GM19395 (cell line): Measurements from ENCODE around the gene ZNF516.

Experiments
- ATAC-seq: cut with Tn5 transposase; IDR thresholded peaks from one replicate; pipeline ENCODE4 v1.9.1; 2021; ENCODE audit warnings: mild to moderate bottlenecking, moderate library complexity; ENCODE audit not compliant: unreplicated experiment

The ZNF516 gene

DNA sequence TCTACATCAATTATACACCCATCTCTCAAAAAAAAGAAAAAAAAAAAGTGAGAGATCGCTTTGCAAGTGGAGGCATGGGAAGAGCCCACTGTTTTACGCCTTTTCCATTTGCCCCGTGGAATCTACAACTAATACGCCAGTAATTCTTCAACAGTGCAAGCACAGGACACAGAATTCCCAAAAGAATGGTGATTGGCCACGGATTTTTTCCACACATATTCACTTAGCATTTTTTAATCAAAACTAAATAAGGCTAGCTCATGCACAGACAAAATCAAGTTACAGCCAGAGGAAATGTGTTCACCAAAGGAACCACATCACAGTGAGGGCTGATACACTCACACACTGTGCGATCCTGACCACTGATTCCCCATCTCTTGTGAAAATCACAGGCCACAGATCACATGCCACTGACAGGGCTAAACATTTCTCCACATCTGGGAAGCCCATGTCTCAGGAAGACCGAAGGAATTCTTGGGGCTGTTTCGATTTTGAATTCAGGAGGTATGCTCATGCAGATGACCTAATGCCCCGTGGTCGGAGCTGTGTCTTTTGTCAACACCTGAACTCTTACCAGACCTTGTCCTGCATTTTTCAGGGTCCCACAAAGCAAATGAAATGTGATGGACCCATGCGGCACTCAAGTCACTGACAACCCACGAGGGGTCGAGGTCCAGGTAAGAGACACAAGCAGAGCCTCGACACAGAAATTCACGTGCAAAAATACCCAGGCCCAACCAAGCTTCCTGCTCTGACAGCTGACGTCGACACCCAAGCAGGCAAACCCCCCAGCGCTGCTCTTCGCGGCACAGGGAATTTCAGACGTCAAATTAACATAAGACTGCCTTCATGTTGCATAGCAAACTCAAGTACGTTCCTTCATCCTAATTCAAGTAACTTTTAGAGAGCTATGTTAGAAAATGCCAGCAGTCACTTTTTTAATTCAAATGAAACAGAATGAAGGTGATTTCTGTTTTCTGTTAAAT is 69.6 kb downstream of the ZNF516 start:
- ATAC-seq: no peak

DNA sequence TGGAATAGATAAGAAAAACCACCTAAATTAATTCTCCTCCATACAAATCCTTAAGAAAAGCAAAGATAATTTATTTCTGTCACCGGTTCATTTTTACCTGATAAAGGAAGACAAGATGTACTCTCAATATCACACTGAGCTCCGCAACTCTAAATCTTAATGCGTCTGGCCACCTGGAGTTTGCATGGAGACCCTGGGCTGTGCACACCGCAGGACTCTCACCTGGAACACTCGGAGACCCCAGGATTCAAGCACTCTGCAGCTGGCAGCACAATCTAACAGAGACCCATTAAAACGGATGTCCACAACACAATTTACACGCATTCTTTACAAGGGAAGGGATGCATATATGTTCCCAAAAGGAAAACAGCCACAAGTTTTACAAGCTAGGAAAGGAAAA is 72.2 kb downstream of the ZNF516 start:
- ATAC-seq: no peak

DNA sequence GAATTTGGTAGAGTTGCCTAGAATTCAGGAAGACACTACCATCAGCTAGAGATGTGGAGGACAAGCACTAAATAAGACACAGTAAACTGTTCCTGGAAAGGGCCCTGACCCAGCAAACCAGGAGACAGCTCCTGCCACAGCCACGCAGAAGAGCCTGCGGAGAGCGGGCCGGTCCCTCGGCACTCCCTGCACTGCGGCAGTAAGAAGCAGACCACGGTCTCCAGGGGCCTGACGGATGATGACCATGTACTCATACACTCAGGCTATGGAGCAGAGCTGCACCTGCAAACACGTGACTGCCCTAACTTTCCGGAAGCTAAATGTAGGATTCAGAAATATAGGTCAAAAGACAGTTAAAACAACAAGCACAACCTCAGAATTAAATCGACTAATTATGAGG is 72.9 kb downstream of the ZNF516 start:
- no peak for ATAC-seq

DNA sequence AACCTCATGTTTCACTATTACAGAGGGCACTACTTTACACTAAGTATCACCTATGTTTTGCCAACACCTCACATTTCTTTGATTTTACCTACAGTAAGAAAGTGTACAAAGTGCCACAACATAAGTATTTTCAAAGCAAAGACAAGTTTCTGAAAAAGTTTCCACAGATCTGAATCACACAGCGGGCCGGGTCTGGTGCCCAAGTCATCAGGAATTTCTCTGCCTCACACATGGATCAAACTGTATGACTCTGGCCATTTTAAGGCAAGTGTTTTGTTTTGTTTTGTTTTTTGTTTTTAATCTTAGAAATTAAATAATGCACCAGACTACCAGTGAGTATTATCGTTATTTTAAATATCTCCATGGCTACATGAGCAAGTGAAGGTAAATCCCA is 73.4 kb downstream of the ZNF516 start:
- no peak for ATAC-seq

DNA sequence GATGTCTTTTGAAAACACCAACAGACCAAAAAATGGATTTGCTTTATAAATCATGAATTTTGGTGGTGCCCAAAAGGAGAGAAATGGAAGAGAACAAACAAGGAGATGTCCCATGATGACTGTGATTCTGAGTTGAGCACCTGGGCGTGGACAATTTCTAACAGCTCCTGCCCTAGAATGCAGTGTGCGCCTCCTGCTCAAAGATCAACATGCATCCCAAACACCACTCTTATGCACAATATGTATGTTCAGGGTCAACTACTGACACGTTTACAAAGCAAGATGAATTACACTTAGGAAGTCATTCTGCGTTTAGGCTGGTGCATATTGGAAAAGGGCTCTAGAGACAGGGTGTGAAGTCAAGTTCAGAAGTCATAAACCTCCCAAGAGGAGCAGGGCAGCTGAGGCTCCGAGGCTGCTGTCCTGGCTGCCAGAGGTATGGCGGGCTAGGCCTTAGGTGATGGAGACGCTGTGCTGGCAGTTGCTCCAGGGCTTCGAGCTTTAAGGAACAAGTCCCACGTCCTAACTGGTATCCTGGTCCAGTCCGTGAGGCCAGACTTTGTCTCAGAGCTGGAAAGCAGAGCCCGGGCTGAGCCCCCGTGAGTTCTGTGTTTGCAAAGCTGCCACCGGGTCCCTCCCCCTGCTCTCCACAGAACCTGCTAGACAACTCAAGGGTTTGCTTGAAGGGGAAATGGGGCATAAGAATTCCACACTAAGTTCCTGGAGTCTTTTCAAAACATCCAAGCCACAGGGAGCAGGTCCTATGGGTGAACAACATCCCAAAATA is 74.0 kb downstream of the ZNF516 start:
- no peak for ATAC-seq

DNA sequence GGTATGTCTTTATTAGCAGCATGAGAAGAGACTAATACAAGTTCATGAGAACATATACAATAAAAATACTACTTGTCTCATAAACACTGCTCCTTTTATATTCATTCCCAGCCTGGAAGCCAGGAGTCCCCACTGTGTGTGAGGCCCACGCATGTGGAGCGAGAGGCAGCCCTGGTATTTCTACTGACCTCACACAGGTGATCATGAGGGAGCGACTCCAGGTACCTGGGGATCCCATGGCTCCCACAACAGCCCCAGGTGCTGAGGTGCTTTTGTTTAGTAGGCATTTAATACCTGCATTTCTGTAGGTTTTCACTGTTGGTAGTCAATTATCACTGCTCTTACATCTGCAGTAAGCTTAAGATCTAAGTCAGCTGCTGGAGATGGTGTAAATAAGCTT is 75.2 kb downstream of the ZNF516 start:
- ATAC-seq: no peak

DNA sequence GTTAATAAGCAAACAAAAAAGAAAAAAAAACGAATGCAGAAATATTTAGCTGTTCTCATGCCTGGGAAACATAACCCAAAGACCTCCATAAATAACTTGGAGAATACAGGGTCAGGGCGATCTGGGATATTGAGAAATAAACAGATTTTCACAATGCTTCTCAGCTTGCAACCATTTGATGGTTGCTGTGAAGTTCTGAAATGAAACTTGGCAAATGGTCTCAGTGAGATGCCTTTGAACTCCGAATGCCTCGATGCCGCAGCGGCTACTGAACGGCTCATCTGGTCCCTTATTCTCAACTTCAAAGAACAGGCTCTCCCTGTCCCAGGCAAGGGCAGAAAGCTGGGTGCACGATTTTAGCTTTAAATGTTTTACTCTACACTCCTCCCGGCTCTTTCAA is 78.1 kb downstream of the ZNF516 start:
- no peak for ATAC-seq

DNA sequence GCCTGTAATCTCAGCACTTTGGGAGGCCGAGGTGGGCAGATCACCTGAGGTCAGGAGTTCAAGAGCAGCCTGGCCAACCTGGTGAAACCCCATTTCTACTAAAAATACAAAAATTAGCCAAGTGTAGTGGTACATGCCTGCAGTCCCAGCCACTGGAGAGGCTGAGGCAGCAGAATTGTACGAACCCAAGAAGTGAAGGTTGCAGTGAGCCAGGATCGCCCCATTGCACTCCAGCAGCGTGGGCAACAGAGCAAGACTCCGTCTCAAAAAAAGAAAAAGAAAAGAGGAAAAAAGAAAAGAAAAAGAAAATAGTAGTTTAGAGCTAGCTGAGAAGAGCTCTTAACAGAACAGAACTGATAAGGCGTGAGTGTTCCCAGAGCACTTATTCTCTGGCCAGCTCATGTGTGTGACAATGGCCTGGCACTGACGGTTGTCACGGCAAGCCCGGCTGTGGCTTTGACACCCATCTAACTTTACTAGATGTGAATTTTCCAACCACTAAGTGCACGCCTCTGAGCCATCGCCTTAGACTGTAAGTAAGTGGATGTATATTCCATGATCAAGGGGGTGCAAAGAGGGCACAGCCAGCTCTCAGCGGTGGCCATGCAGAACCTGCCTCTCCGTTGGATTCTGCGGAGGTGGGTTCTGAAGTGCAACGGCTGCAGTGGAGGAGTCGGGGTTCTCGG is 80.0 kb downstream of the ZNF516 start:
- no peak for ATAC-seq

DNA sequence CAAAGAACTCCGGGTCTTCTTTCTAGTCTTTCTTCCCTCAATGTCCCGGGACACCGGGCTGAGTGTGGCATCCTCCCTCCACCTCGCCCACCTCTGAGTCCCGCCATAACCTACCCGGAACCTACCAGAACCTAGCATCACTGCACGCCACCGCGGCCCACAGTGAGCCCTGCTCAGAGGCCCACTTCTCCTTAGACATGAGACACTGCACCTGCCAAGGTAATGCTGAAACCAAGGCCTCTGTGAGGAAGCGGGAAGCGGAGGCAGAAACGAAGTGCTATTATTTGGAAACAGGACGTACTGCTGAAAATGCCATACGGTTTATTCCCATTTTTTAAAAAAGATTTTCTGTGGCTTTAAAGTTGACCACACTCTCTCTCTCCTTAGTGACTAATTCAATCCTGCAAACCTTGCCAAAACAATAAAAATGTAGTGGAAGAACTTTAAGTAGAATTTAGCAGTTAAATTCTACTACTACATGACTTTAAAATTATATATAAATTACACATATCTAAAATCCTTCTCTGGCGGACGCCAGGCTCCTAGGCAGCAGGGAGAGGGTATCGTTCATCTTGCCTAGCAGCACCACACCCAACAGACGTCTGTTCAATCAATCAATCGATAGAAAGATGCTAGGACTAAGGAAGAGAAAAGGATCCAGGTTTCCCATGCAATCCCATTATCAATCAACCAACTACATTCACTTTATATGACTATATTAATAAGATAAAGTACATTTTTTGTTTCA is 82.0 kb downstream of the ZNF516 start:
- ATAC-seq: no peak

DNA sequence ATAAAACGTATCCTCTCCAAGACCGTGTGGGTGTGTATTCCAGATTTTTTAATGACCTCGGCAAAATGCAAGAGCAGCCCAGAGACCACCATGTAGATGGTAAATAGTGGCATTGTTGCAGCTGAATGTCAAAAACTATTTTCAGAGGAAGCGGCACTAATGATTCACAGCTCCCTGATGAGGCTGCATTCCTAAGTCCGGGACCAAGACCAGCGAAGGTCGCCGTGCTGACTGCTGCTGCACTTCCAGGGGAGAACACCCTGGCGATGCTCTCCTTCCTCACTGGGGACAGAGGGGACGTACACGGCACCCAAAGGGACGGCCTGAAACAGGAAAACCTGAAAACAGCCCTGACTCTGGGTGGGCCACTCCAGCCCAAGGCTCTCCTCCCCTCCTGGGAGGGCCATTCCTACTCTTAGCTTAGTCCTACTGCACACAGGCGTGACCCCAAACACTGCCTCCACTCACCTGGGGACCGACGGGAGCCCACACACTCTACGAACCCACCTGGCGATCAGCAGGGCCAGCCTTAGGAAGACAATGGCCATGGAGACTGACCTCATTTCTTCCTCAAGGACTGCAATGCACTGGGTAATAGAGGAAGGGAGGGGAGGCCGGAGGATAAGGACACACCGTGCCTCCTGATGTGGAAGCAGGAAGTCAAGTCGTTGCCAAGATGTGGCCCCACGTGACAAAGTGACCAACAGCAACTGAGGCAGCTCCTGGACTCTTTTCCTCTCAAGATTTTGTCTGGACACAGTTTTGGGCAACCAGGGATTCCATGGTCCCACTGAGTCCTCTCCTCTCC is 82.8 kb downstream of the ZNF516 start:
- ATAC-seq: no peak

DNA sequence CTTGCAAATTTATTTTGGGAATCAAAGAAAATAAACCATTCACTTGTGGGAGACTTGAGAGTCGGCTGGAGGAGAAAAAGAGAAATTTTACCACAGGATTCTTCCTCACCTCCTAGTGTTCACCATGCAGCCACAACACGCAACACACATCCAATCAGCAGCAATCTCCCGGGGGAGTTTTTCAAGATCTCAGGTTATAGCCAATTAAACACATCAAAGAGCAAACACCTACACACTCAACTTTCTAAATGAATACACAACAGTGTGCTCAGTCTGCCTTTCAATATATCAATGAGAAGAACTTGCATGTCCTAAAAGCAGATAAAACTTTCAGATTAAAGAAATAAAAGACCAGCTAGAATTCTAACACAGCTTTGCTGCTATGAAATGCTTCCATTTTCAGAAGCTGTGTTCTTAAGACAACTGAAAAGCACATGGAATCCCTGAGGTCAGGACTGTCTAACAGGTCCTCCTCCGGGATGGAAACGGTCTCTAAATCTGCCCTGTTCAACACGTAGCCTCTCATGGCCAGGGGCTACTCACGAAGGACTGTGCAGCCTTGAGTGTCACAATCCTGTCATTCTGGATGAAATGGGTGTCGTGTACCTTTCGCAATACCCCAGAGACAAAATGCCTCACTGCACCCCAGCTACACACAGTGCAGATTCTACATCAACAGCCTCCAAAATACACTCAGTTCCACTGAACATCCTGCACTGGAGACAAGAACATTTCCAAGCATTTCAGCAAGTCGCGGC is 84.2 kb downstream of the ZNF516 start:
- ATAC-seq: peak; percentile 82

DNA sequence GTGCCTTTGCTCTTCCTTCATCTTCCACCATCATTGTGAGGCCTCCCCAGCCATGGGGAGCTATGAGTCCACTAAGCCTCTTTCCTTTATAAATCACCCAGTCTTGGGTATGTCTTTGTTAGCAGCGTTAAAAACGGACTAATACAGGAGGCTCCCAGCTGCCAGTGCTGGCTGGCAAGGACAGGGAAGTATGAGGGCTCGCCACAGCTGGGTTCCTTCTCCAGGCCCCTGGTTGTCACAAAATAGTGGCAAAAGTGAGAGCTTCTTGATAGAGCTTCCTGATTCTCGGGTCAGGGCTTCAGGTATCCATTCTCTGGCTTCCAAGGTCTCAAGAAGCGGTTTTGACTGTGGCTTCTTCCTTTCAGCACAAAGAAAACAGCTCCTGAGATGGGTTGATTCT is 85.0 kb downstream of the ZNF516 start:
- no peak for ATAC-seq

DNA sequence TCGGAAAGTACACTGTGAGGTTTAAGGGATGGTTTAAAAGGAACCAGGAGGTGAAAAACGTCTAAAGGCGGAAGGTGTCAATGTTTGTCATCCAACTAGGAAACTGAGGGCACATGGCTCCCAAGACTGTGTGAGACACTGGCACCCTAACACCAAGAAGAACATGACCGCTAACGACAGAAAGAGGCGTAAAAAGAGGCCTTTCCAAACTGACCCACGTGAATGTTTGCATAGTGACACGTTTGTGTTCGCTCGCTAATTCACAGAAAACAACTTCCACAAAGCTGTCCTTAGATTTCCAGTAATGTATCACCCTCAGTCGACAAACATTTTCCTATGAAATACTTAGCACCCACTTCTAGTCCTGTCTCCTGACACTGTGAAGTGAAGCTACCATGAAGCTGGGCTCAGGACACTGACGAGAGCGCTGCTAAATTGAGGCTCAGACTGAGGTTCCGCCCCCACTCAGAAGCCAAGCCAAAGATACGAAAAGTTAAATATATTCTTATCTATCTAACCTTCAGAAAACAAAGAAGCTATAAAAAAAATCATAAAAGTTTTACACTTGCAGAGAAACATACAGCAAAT is 86.5 kb downstream of the ZNF516 start:
- ATAC-seq: no peak

DNA sequence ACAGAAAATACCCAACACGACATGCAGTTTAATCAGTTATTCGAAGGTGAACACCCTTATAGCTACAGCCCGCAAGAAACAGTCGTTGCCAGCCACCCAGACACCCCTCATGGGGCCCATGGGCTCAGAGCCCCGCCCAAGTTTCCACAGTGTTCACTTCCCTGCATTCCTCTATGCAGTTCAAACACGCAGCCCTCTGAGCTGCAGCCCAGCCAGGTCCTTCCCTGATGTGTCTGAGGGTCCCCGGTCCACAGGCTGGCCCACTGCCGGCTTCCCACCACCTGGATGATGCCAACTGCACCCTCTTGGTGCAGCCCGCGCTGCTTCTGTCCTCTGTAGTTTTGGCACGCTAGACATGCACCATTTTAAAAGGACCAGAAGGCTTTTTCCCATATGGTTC is 87.4 kb downstream of the ZNF516 start:
- ATAC-seq: no peak

DNA sequence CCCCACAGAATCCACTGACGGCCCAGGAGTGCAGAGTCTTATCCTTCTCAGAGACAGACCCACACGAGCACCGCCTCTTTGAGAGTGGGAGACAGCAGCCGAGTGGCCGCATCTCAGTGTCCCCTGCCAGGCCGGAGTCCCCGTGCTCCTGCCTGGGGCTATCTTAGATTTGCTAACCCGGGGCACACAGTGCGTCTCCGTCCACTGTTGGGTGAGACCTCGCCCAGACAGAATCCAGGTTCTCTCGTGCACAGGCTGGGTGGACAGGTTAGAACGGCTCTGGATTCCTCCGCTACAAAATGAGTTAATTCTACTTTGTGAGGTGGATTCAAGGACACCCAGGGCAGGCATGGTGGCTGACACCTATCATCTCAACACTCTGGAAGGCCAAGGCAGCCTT is 88.3 kb downstream of the ZNF516 start:
- no peak for ATAC-seq

DNA sequence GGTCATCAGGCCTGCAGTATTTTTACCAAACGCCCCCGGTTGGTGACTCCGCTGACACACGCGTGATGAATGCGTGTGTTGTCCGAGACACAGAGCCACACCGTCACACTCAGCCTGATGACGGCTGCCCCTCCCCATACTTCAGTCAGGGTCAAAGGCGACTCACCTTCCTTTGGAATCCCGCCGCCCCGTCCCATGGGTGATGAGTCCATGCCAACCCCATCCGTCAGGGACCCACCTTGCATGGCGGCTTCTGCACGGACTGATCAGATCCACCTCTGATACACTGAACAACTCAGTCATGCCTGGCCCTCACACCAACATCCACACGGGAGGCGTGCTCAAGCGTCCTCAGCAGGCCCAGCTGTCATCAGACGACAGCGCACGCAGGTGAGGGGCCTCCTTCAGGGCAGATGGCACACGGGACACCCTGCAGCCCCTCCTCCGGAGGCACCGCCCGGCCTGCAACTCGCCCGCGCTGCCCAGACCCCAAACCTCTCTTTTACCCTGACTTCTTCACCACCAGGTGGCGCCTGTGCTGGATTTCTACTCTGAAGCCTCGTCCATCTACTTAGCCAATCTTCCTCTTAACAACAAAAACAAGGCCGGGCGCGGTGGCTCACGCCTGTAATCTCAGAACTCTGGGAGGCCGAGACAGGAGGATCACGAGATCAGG is 89.2 kb downstream of the ZNF516 start:
- ATAC-seq: no peak

DNA sequence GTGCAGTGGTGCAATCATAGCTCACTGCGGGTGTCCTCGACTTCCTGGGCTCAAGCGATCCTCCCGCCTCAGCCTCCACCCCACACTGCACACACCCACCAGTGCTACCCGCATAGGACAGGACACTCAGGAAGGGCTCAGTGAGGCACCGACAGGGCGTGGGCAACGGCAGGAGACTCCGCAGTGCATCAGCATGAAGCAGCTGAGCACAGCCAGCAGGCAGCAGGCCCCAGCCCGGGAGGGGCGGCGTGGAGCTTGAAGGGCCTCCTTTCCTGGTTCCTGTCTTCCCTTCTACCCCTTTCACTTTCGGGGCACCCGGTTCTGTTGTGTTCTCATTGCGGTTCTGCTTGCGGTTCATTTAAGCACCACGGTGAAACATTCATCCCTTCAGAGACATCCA is 89.8 kb downstream of the ZNF516 start:
- no peak for ATAC-seq

DNA sequence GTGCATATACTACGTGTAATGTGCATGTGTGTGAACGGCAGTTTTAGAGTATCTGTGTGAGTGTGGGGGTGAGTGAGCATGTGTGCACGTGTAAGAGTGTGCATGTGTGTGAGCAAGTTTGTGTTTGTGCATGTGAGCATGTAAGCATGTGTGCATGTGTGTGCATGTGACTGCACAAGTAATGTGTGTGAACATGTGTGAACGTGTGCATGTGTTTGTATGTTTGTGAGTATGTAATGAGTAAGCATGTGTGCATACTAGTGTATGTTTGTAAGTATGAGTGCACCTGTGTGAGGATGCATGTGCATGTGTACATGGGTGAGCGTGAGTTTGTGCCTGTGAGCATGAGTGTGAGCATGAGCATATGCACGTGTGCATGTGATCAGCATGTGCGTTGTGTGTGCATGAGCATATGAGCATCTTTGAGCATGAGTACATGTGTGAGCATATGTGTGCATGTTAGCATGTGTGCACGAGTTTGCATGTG is 90.7 kb downstream of the ZNF516 start:
- ATAC-seq: no peak
